Activated CD8-positive, alpha-beta T cell treated with anti-CD3 and anti-CD28 coated beads for 36 hours (primary cell): ENCODE data around the gene PRKCQ. TPM values are rescaled to one million over a fixed set of nuclear protein-coding genes. Genes with fewer than 3 reads are reported as not detected.
"Not testable (repeated sequence)": the region's sequence is repeated elsewhere in the genome, so short reads cannot be mapped to it uniquely, and the experiment has no call there.

Experiments
- ATAC-seq: fragments of 200-7000 bp; cut with Tn5 transposase; one replicate; pipeline ENCODE4 v1.10.0; 2021; ENCODE audit warnings: mild to moderate bottlenecking, moderate library complexity
- CTCF ChIA-PET: fragments of 350-600 bp; sonication (Branson Sonifier 250); formaldehyde crosslinking; loops from one replicate; lab custom pipeline; 2021; ENCODE audit warnings: antibody characterized with exemption; lab: Charles Lee
- POLR2A ChIA-PET: fragments of 350-600 bp; sonication (Branson Sonifier 250); formaldehyde crosslinking; loops from one replicate; lab custom pipeline; 2021; ENCODE audit warnings: antibody characterized with exemption; lab: Charles Lee
- DNase-seq: peaks from one replicate; pipeline ENCODE4 v3.0.0-alpha.2; 2020
- H3K27ac Mint-ChIP-seq: one replicate; pipeline ENCODE4 v1.8.0; 2021; ENCODE audit warnings: mild to moderate bottlenecking, mixed read lengths
- H3K27me3 Mint-ChIP-seq: one replicate; pipeline ENCODE4 v1.8.0; 2021; ENCODE audit warnings: mixed read lengths
- H3K36me3 Mint-ChIP-seq: one replicate; pipeline ENCODE4 v1.8.0; 2021; ENCODE audit warnings: low read depth, mixed read lengths
- H3K4me1 Mint-ChIP-seq: one replicate; pipeline ENCODE4 v1.8.0; 2021; ENCODE audit warnings: low read depth, mixed read lengths
- H3K4me3 Mint-ChIP-seq: one replicate; pipeline ENCODE4 v1.8.0; 2021; ENCODE audit warnings: mild to moderate bottlenecking, moderate library complexity, mixed read lengths
- H3K9me3 Mint-ChIP-seq: one replicate; pipeline ENCODE4 v1.8.0; 2021; ENCODE audit warnings: mixed read lengths
- intact Hi-C: fragments of 100-400 bp; cut with micrococcal nuclease; formaldehyde crosslinking; loops from one replicate; pipeline ENCODE4 v1.10.0; 2022
- total RNA-seq, 2 experiments: library from RNA; stranded (reverse); gene quantifications; one replicate each; pipeline ENCODE4 v1.2.3, GENCODE V29; 2021
- TF ChIP-seq, protein P1 (sequence below): fragments of 200-600 bp; IDR thresholded peaks from one replicate; pipeline ENCODE4 v1.8.0; 2022; ENCODE audit warnings: antibody characterized with exemption, mild to moderate bottlenecking

Gene PRKCQ
- total RNA-seq, 2 experiments from 2014 or later = 46.3 to 47.1 TPM

DNA sequence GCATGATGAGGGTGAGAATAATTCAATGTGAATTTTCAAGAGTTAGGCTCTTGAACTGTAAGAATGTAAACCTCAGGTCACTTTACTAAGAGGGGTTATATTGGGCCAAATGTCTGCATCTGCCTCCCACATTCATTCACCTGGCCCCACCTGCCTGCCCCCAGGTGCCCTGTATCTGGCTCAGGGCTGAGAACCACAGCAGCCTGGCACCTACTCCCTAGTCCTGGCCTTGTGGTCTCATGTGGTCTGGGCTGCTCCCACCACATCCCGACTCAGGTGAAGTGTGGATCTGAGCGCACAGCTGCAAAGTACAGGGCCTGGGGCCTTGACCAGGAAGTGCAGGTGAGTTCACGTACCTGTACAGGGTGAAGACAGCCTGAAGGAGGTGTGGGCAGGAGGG lies 195.2 kb downstream of the PRKCQ start:
- ATAC-seq (no peak), DNase-seq (no peak)
- no peak overlapping the region for H3K27ac Mint-ChIP-seq
- no peak overlapping the region for H3K4me3 Mint-ChIP-seq
- ChIA-PET POLR2A (interaction anchor here (1.6 kb wide), 1 partner anchor 14 kb away, joined by 5 read pairs; no protein-coding TSS in a partner anchor), CTCF (interaction anchor here (1.5 to 3.7 kb wide), 2 partner anchors 17 to 113 kb away, joined by 3 to 21 read pairs; no protein-coding TSS in a partner anchor)
- TF ChIP-seq, protein P1, sequence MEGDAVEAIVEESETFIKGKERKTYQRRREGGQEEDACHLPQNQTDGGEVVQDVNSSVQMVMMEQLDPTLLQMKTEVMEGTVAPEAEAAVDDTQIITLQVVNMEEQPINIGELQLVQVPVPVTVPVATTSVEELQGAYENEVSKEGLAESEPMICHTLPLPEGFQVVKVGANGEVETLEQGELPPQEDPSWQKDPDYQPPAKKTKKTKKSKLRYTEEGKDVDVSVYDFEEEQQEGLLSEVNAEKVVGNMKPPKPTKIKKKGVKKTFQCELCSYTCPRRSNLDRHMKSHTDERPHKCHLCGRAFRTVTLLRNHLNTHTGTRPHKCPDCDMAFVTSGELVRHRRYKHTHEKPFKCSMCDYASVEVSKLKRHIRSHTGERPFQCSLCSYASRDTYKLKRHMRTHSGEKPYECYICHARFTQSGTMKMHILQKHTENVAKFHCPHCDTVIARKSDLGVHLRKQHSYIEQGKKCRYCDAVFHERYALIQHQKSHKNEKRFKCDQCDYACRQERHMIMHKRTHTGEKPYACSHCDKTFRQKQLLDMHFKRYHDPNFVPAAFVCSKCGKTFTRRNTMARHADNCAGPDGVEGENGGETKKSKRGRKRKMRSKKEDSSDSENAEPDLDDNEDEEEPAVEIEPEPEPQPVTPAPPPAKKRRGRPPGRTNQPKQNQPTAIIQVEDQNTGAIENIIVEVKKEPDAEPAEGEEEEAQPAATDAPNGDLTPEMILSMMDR = no peak
- intact Hi-C loops = loop anchor here (10.0 kb wide), 1 partner anchor 110 kb away; no protein-coding TSS in a partner anchor
- H3K4me1 Mint-ChIP-seq = peaks cover 41% of the 10 kb centered on the region
- peaks cover 23% of the 10 kb centered on the region for H3K36me3 Mint-ChIP-seq
- no peaks in the 10 kb centered on the region for H3K27me3 Mint-ChIP-seq
- H3K9me3 Mint-ChIP-seq = peaks cover 31% of the 10 kb centered on the region

DNA sequence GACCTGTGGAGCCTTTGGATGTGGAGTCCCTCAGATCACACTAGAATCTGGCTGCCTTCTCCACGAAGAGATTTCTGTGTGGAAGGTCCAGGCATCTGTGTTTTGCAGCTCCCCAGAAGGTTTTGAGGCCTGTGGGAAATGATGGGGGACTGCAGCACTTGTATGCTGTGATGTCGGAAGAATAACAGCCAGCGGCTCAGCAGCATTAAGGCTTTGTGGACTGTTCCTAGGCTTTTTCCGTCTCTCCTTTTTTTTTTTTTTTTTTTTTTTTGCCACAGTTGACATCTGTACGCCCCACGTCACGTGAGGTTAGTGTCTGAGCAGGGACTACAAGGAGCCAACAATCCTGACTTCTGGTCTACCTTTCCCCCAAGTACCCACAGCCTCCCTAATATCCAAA lies 196.0 kb downstream of the PRKCQ start:
- POLR2A ChIA-PET = no interaction called here
- Mint-ChIP-seq H3K27ac (no peak overlapping the region), H3K27me3 (no peaks in the 10 kb centered on the region), H3K9me3 (peaks cover 33% of the 10 kb centered on the region), H3K36me3 (peaks cover 22% of the 10 kb centered on the region), H3K4me3 (no peak overlapping the region), H3K4me1 (peaks cover 36% of the 10 kb centered on the region)
- ATAC-seq = no peak
- intact Hi-C loops = loop anchor here (10.0 kb wide), 1 partner anchor 109 kb away; no protein-coding TSS in a partner anchor
- no peak for DNase-seq
- CTCF ChIA-PET = interaction anchor here (1.2 to 3.7 kb wide), 2 partner anchors 18 to 19 kb away, joined by 5 to 21 read pairs; no protein-coding TSS in a partner anchor
- TF ChIP-seq, protein P1 = no peak

DNA sequence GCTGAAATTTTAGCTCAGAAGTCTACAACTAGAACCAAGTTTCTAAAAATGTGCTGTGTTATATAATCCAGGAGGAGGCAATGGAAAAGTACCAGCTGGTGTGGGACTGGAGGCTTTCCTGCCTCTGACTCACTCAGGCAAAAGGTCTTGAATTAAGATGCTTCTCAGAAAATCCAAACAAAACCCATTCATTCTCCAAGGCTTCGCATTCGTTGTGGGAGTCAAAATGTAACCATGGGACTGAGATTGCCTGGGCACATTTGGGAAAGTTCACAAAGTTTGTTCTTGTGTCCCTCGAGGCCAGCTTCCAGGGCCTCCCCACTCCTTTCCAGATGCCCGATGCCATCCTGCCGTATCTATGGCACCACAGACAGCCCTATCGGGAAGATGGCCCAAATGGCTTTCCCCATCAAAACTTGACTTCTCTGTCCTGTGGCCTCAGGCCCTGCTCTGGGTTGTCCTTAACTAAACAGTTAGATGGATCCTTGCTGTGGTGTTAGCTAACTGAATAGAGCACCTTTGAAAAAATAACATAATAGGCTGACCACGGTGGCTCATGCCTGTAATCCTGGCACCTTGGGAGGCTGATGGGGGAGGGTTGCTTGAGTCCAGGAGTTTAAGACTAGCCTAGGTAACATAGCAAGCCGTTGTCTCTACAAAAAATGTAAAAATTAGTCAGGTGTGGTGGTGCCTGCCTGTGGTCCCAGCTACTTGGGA lies 196.8 kb downstream of the PRKCQ start:
- H3K4me3 Mint-ChIP-seq = no peak overlapping the region

DNA sequence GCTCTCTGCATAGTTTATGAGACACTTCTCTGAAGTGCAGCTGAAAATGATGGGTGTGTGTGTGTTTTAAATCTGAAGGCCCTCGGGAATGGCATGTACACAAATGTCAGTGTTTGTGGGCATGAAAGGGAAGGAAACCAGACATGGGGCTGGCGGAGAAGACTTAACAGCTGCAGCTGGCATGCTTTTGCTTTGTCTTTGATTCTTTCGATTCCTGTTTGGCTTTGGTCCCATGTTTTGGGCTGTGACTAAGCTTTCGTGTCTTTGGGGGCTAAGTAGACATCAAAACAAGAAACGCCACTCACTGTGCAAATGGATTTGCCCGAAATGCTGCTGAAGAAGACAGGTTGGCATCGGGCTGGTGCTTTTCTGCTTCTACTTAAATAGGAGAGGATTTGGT lies 198.0 kb downstream of the PRKCQ start:
- Mint-ChIP-seq H3K36me3 (peaks cover 21% of the 10 kb centered on the region), H3K4me3 (peak overlapping the region; percentile 54), H3K4me1 (peaks cover 24% of the 10 kb centered on the region), H3K27me3 (no peaks in the 10 kb centered on the region), H3K27ac (peak overlapping the region; percentile 53), H3K9me3 (peaks cover 33% of the 10 kb centered on the region)
- ChIA-PET CTCF (interaction anchor here (0.8 to 3.7 kb wide), 10 partner anchors 20 to 210 kb away, joined by 3 to 21 read pairs (median 3); partner anchors contain the start of gene PFKFB3), POLR2A (interaction anchor here (0.6 to 1.5 kb wide), 8 partner anchors 9 to 239 kb away, joined by 3 to 8 read pairs (median 4); partner anchors contain the start of gene PFKFB3)
- intact Hi-C loops = loop anchor here (10.0 kb wide), 1 partner anchor 107 kb away; no protein-coding TSS in a partner anchor
- DNase-seq = peak; percentile 69
- ATAC-seq = peak; percentile 91
- TF ChIP-seq, protein P1 = no peak

More for the DNA sequence above, 196.8 kb downstream of the PRKCQ start:
- H3K9me3 Mint-ChIP-seq = peaks cover 33% of the 10 kb centered on the region
- no peak overlapping the region for H3K27ac Mint-ChIP-seq
- DNase-seq (no peak), ATAC-seq (no peak)
- CTCF ChIA-PET = interaction anchor here (0.8 to 3.7 kb wide), 8 partner anchors 18 to 212 kb away, joined by 3 to 21 read pairs (median 4); partner anchors contain the start of gene PFKFB3
- peaks cover 21% of the 10 kb centered on the region for H3K36me3 Mint-ChIP-seq
- TF ChIP-seq, protein P1 = no peak
- intact Hi-C loops = loop anchor here (10.0 kb wide), 1 partner anchor 108 kb away; no protein-coding TSS in a partner anchor
- peaks cover 29% of the 10 kb centered on the region for H3K4me1 Mint-ChIP-seq
- POLR2A ChIA-PET = interaction anchor here (0.7 to 1.5 kb wide), 5 partner anchors 23 to 332 kb away, joined by 3 to 4 read pairs (median 3); partner anchors contain the start of gene PFKFB3
- no peaks in the 10 kb centered on the region for H3K27me3 Mint-ChIP-seq

DNA sequence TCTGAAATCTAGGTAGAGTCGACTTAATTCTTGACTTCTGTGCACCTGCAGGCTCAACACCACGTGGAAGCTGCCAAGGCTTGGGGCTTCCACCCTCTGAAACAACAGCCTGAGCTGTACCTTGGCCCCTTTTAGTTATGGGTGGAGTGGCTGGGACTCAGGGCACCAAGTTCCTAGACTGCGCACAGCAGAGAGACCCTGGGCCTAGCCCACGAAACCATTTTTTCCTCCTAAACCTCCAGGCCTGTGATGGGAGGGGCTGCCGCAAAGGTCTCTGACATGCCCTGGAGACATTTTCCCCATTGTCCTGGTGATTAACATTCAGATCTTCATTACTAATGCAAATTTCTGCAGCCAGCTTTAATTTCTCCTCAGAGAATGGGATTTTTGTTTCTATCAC lies 199.6 kb downstream of the PRKCQ start:
- Mint-ChIP-seq H3K36me3 (peaks cover 21% of the 10 kb centered on the region), H3K4me1 (peaks cover 22% of the 10 kb centered on the region), H3K9me3 (peaks cover 33% of the 10 kb centered on the region)
- H3K4me3 Mint-ChIP-seq, H3K27me3 Mint-ChIP-seq, ATAC-seq, DNase-seq, H3K27ac Mint-ChIP-seq, CTCF ChIA-PET: not testable (repeated sequence)
- POLR2A ChIA-PET = interaction anchor here (1.4 kb wide), 1 partner anchor 16 kb away, joined by 3 read pairs; no protein-coding TSS in a partner anchor
- intact Hi-C loops = loop anchor here (10.0 kb wide), 1 partner anchor 106 kb away; no protein-coding TSS in a partner anchor
